Liver (tissue), 3 donors: Measurements from ENCODE around the gene FAM110A.
"Not testable (repeated sequence)": the region's sequence is repeated elsewhere in the genome, so short reads cannot be mapped to it uniquely, and the experiment has no call there.

ENCODE experiments used
- ATF3 ChIP-seq: IDR thresholded peaks from 2 replicates; pipeline ENCODE4 v1.6.1; 2016; ENCODE audit warnings: antibody characterized with exemption
- GABPA ChIP-seq, 2 donors: IDR thresholded peaks in 1 of 2; conservative IDR thresholded peaks in 1 of 2; 2 replicates each; pipeline ENCODE4 v1.6.1; 2016; ENCODE audit warnings: antibody characterized with exemption in 2 of 2, mild to moderate bottlenecking in 1 of 2, moderate library complexity in 1 of 2
- RAD21 ChIP-seq, 2 donors: IDR thresholded peaks; 2 replicates each; pipeline ENCODE4 v1.6.1; 2016; ENCODE audit warnings: antibody characterized with exemption in 2 of 2, mild to moderate bottlenecking in 2 of 2
- REST ChIP-seq: IDR thresholded peaks from 2 replicates; pipeline ENCODE4 v1.6.1; 2016; ENCODE audit warnings: antibody characterized with exemption, mild to moderate bottlenecking
- RXRA ChIP-seq, 2 donors: IDR thresholded peaks; 2 replicates each; pipeline ENCODE4 v1.6.1; 2017 to 2018; ENCODE audit warnings: antibody characterized with exemption in 2 of 2, mild to moderate bottlenecking in 1 of 2
- SP1 ChIP-seq: IDR thresholded peaks from 2 replicates; pipeline ENCODE4 v1.6.1; 2018; ENCODE audit warnings: antibody characterized with exemption, mild to moderate bottlenecking
- YY1 ChIP-seq: IDR thresholded peaks from 2 replicates; pipeline ENCODE4 v1.6.1; 2016; ENCODE audit warnings: antibody characterized with exemption, mild to moderate bottlenecking
- TF ChIP-seq, protein P1 (sequence below): fragments of 150-350 bp; IDR thresholded peaks from 2 replicates; pipeline ENCODE4 v1.5.1; 2017; ENCODE audit warnings: improper control_type of control experiment, low read depth, low read length; ENCODE audit not compliant: missing input control
- TF ChIP-seq, protein P2 (sequence below): IDR thresholded peaks from 2 replicates; pipeline ENCODE4 v1.6.1; 2016; ENCODE audit warnings: antibody characterized with exemption
- TF ChIP-seq, protein P3 (sequence below): IDR thresholded peaks from 2 replicates; pipeline ENCODE4 v1.6.1; 2016; ENCODE audit warnings: antibody characterized with exemption
- donor health status: healthy.
- donor health status: healthy.

- TF ChIP-seq ATF3; RXRA (IDR thresholded peaks at IDR 0.05); SP1; YY1; GABPA (IDR thresholded peaks at IDR 0.05 in 1 of 2, conservative IDR thresholded peaks at IDR 0.05 in 1 of 2); REST; RAD21 (IDR thresholded peaks at IDR 0.05): not testable (repeated sequence)
- TF ChIP-seq, protein P1, sequence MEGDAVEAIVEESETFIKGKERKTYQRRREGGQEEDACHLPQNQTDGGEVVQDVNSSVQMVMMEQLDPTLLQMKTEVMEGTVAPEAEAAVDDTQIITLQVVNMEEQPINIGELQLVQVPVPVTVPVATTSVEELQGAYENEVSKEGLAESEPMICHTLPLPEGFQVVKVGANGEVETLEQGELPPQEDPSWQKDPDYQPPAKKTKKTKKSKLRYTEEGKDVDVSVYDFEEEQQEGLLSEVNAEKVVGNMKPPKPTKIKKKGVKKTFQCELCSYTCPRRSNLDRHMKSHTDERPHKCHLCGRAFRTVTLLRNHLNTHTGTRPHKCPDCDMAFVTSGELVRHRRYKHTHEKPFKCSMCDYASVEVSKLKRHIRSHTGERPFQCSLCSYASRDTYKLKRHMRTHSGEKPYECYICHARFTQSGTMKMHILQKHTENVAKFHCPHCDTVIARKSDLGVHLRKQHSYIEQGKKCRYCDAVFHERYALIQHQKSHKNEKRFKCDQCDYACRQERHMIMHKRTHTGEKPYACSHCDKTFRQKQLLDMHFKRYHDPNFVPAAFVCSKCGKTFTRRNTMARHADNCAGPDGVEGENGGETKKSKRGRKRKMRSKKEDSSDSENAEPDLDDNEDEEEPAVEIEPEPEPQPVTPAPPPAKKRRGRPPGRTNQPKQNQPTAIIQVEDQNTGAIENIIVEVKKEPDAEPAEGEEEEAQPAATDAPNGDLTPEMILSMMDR: not testable (repeated sequence)
- TF ChIP-seq, protein P2, sequence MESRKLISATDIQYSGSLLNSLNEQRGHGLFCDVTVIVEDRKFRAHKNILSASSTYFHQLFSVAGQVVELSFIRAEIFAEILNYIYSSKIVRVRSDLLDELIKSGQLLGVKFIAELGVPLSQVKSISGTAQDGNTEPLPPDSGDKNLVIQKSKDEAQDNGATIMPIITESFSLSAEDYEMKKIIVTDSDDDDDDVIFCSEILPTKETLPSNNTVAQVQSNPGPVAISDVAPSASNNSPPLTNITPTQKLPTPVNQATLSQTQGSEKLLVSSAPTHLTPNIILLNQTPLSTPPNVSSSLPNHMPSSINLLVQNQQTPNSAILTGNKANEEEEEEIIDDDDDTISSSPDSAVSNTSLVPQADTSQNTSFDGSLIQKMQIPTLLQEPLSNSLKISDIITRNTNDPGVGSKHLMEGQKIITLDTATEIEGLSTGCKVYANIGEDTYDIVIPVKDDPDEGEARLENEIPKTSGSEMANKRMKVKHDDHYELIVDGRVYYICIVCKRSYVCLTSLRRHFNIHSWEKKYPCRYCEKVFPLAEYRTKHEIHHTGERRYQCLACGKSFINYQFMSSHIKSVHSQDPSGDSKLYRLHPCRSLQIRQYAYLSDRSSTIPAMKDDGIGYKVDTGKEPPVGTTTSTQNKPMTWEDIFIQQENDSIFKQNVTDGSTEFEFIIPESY: not testable (repeated sequence)
- TF ChIP-seq, protein P3, sequence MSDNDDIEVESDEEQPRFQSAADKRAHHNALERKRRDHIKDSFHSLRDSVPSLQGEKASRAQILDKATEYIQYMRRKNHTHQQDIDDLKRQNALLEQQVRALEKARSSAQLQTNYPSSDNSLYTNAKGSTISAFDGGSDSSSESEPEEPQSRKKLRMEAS: not testable (repeated sequence)
Observed at GRCh38 chr20:798746-799145, 34.8 kb upstream of the FAM110A start.
